Measurements from ENCODE around the gene PPFIA1. TPM values are rescaled to one million over a fixed set of nuclear protein-coding genes. Genes with fewer than 3 reads are reported as not detected.
A peak's percentile ranks its signal among the peaks of the same experiment; 100 is the strongest.

The PPFIA1 gene
- total and polyA plus RNA-seq, 10 of the 15 experiments (the other 5 are each of a cell fraction or from before 2014, with no cell fraction given) = 5.2 to 26.2 (median 15.8) TPM

DNA sequence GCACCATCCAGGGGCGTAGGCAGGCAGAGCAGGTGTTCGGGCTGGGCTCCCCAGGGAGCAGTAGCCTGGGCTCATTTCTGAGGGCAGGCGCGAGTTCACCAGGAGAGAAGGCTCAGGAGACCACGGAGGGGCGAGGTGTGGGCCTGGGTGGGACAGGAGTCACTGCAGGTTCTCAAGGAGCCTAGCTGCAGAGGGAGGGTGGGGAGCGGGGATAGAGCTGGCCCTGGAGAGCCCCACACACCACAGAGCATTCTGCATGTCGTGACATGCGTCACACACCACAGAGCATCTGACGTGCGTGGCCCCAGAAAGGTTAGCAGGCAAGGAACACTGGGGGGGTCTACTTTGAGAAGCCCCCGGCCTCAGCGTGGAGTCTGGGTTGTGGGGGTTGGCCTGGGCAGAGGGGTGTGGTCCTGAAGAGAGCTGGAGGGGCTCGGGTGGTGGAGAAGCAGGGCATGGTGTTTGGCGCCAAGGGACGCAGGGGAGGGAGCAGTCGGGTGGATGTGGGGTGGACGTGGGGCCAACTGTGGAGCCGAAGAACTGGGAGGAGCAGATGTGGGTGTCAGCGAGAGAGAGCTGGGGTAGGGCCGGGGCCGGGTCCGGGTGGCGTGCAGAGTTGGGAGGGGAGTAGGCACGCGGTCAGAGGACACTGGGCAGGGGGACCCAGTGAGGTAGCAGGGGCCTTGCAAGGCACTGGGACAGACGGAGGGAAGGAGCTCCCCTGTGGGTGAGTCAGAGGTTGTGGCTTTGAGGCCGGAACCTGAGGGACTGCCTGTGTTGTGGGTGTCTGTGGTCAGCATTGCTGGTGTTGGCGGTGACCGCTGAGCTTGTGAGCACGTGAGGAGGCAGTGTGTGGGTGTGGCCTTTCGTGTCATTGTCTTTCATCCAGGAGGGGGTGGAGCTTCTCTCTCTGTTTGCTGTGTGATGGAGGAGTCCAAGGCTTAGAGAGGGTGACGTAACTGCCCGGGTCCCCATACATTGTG is 153.3 kb downstream of the PPFIA1 start (continued):
- TF ChIP-seq NR2C1 (IDR thresholded peaks at IDR 0.05) (no peak), ZNF274 (IDR thresholded peaks at IDR 0.05; ENCODE audit: insufficient read depth, insufficient read length) (no peak), ATF7 (IDR thresholded peaks at IDR 0.05; ENCODE audit: low read depth) (peak; percentile 76), RAD51 (IDR thresholded peaks at IDR 0.05) (peak; percentile 46; the same call in 1 of the 2 replicates), HDAC2 (IDR thresholded peaks at IDR 0.05) (no peak), PAX8 (IDR thresholded peaks at IDR 0.05) (no peak), DPF2 (IDR thresholded peaks at IDR 0.05) (peak; percentile 39; the same call in 1 of the 2 replicates), EGR1 (IDR thresholded peaks at IDR 0.05; ENCODE audit: borderline replicate concordance in 1 of 2, low read depth in 2 of 2, low read length in 2 of 2) (peak in 1 of 2 experiments; percentile 49; a peak in 2 of 3 replicates), MTA2 (IDR thresholded peaks at IDR 0.05; ENCODE audit: low read depth) (peak; percentile 59; the same call in 1 of the 2 replicates), FOXM1 (IDR thresholded peaks at IDR 0.05; ENCODE audit: low read depth, low read length) (0 out of 2 replicates have a peak, but pooled peaks have one; percentile 37), GABPA (IDR thresholded peaks at IDR 0.05; ENCODE audit: low read depth) (0 out of 2 replicates have a peak, but pooled peaks have one; percentile 26), RUNX3 (IDR thresholded peaks at IDR 0.05; ENCODE audit: low read length) (peak; percentile 100), NR2F1 (conservative IDR thresholded peaks at IDR 0.05) (peak; percentile 83), MTA3 (IDR thresholded peaks at IDR 0.05; ENCODE audit: borderline replicate concordance, low read length) (peak; percentile 75; the same call in 1 of the 2 replicates), ATF3 (IDR thresholded peaks at IDR 0.05; ENCODE audit: borderline replicate concordance, extremely low read depth, low read depth, low read length) (no peak), BCL3 (IDR thresholded peaks at IDR 0.05; ENCODE audit: borderline replicate concordance, insufficient read depth, low read depth, low read length, poor library complexity, severe bottlenecking) (peak; percentile 32)
- TF ChIP-seq, protein P1, sequence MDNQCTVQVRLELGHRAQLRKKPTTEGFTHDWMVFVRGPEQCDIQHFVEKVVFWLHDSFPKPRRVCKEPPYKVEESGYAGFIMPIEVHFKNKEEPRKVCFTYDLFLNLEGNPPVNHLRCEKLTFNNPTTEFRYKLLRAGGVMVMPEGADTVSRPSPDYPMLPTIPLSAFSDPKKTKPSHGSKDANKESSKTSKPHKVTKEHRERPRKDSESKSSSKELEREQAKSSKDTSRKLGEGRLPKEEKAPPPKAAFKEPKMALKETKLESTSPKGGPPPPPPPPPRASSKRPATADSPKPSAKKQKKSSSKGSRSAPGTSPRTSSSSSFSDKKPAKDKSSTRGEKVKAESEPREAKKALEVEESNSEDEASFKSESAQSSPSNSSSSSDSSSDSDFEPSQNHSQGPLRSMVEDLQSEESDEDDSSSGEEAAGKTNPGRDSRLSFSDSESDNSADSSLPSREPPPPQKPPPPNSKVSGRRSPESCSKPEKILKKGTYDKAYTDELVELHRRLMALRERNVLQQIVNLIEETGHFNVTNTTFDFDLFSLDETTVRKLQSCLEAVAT (IDR thresholded peaks at IDR 0.05) = peak; percentile 97
- TF ChIP-seq, protein P2, sequence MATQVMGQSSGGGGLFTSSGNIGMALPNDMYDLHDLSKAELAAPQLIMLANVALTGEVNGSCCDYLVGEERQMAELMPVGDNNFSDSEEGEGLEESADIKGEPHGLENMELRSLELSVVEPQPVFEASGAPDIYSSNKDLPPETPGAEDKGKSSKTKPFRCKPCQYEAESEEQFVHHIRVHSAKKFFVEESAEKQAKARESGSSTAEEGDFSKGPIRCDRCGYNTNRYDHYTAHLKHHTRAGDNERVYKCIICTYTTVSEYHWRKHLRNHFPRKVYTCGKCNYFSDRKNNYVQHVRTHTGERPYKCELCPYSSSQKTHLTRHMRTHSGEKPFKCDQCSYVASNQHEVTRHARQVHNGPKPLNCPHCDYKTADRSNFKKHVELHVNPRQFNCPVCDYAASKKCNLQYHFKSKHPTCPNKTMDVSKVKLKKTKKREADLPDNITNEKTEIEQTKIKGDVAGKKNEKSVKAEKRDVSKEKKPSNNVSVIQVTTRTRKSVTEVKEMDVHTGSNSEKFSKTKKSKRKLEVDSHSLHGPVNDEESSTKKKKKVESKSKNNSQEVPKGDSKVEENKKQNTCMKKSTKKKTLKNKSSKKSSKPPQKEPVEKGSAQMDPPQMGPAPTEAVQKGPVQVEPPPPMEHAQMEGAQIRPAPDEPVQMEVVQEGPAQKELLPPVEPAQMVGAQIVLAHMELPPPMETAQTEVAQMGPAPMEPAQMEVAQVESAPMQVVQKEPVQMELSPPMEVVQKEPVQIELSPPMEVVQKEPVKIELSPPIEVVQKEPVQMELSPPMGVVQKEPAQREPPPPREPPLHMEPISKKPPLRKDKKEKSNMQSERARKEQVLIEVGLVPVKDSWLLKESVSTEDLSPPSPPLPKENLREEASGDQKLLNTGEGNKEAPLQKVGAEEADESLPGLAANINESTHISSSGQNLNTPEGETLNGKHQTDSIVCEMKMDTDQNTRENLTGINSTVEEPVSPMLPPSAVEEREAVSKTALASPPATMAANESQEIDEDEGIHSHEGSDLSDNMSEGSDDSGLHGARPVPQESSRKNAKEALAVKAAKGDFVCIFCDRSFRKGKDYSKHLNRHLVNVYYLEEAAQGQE (IDR thresholded peaks at IDR 0.05; ENCODE audit: low read depth, low read length) = no peak
- TF ChIP-seq, protein P3, sequence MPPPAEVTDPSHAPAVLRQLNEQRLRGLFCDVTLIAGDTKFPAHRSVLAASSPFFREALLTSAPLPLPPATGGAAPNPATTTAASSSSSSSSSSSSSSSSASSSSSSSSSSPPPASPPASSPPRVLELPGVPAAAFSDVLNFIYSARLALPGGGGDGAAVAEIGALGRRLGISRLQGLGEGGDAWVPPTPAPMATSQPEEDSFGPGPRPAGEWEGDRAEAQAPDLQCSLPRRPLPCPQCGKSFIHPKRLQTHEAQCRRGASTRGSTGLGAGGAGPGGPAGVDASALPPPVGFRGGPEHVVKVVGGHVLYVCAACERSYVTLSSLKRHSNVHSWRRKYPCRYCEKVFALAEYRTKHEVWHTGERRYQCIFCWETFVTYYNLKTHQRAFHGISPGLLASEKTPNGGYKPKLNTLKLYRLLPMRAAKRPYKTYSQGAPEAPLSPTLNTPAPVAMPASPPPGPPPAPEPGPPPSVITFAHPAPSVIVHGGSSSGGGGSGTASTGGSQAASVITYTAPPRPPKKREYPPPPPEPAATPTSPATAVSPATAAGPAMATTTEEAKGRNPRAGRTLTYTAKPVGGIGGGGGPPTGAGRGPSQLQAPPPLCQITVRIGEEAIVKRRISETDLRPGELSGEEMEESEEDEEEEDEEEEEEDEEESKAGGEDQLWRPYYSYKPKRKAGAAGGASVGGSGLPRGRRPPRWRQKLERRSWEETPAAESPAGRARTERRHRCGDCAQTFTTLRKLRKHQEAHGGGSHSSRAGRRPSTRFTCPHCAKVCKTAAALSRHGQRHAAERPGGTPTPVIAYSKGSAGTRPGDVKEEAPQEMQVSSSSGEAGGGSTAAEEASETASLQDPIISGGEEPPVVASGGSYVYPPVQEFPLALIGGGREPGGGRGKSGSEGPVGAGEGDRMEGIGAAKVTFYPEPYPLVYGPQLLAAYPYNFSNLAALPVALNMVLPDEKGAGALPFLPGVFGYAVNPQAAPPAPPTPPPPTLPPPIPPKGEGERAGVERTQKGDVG (CRISPR knock-in tag; IDR thresholded peaks at IDR 0.05) = no peak

Measured in GM12878 (cell line).